ENCODE data around the gene IL1RAPL2. TPM values are rescaled to one million over a fixed set of nuclear protein-coding genes. Genes with fewer than 3 reads are reported as not detected.

IL1RAPL2 gene
- total and polyA plus RNA-seq, 11 donors: 0.08 to 0.16 (median 0.10) TPM; not detected in 8

- Histone ChIP-seq H3K4me3 (no peak overlapping the region), H3K27ac (no peak overlapping the region), H3K4me1 (no peaks in the 10 kb centered on the region), H3K9me3 (no peaks in the 10 kb centered on the region), H3K27me3 (peaks cover 0 to 10% (median 0%) of the 10 kb centered on the region in 9 donors), H3K36me3 (no peaks in the 10 kb centered on the region)
- no peak for DNase-seq
- TF ChIP-seq CTCF (IDR thresholded peaks at IDR 0.05) (no peak), POLR2A (IDR thresholded peaks at IDR 0.05) (no peak)
- 56 to 67% (median 65%) methylated on average over 2 of the region's 2 CpGs for WGBS, 4 donors
- intact Hi-C loops (cut with DNase I): no loop called here
- ATAC-seq: no peak
These were observed 113.2 kb downstream of the IL1RAPL2 start for GRCh38 chrX:104679175-104679574.

GRCh38 chrX:104681214-104681613 lies 115.2 kb downstream of the IL1RAPL2 start:
- ATAC-seq: no peak
- intact Hi-C loops (cut with DNase I): no loop called here
- H3K4me1 ChIP-seq: no peaks in the 10 kb centered on the region
- no peak overlapping the region for H3K4me3 ChIP-seq
- H3K9me3 ChIP-seq: no peaks in the 10 kb centered on the region
- WGBS, 4 donors: 35 to 62% (median 48%) methylated on average over 3 of the region's 3 CpGs
- H3K27ac ChIP-seq: no peak overlapping the region
- no peak for DNase-seq
- no peak for TF ChIP-seq POLR2A (IDR thresholded peaks at IDR 0.05)
- TF ChIP-seq CTCF (IDR thresholded peaks at IDR 0.05): no peak
- no peaks in the 10 kb centered on the region for H3K36me3 ChIP-seq
- peaks cover 0 to 14% (median 0%) of the 10 kb centered on the region in 9 donors for H3K27me3 ChIP-seq

GRCh38 chrX:104684077-104684476 lies 118.1 kb downstream of the IL1RAPL2 start:
- no peak for ATAC-seq
- Histone ChIP-seq H3K27ac (no peak overlapping the region), H3K4me3 (no peak overlapping the region), H3K9me3 (no peaks in the 10 kb centered on the region), H3K4me1 (no peaks in the 10 kb centered on the region), H3K27me3 (peaks cover 0 to 14% (median 0%) of the 10 kb centered on the region in 9 donors), H3K36me3 (no peaks in the 10 kb centered on the region)
- no peak for DNase-seq
- TF ChIP-seq POLR2A (IDR thresholded peaks at IDR 0.05) (no peak), CTCF (IDR thresholded peaks at IDR 0.05) (no peak)
- 62 to 88% (median 72%) methylated on average over 2 of the region's 2 CpGs for WGBS, 4 donors
- intact Hi-C loops (cut with DNase I): no loop called here

- no peak overlapping the region for H3K4me3 ChIP-seq
- ATAC-seq (no peak), DNase-seq (no peak)
- intact Hi-C loops (cut with DNase I): no loop called here
- no peaks in the 10 kb centered on the region for H3K4me1 ChIP-seq
- H3K9me3 ChIP-seq: no peaks in the 10 kb centered on the region
- 83 to 97% (median 86%) methylated on average over 9 of the region's 9 CpGs for WGBS, 4 donors
- no peaks in the 10 kb centered on the region for H3K36me3 ChIP-seq
- no peak for TF ChIP-seq CTCF (IDR thresholded peaks at IDR 0.05)
- no peak for TF ChIP-seq POLR2A (IDR thresholded peaks at IDR 0.05)
- peaks cover 0 to 4% (median 0%) of the 10 kb centered on the region in 9 donors for H3K27me3 ChIP-seq
- no peak overlapping the region for H3K27ac ChIP-seq
These were observed 129.6 kb downstream of the IL1RAPL2 start for GRCh38 chrX:104695593-104695992.

All from heart left ventricle (tissue), 16 donors.